Measurements from ENCODE around the gene VWA1.
"Not testable (repeated sequence)": the region's sequence is repeated elsewhere in the genome, so short reads cannot be mapped to it uniquely, and the experiment has no call there.

Gene VWA1

DNA sequence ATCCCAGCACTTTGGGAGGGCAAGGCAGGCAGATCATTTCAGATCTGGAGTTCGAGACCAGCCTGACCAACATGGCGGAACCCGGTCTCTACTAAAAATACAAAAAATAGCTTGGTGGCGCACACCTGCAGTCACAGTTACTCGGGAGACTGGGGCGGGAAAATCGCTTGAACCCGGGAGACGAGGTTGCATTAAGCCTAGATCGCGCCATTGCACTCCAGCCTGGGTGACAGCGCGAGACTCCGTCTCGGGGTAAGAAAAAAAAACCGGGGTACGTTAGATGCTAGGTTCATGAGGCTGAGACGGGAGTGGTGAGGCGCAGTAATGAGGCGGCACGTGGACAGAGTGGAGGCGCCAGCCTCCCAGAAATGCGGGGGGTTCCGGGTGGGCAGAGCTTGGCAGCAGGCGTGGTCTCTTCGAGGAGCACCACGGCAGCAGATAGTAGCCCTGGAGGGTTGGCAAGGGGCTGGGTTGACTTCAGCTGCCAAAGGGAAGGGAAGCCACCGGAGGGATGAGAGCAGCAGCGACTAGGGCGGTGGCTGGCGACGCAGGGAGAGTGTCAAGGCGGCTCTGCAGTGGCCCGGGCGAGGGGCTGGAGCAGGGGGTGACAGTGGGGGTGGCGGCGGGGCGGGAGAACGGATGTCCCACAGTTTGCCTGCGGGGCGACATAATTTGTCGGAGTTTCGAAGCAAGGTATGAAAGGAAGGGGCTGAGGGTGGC, 29.2 kb upstream of the VWA1 start:
- no peak for DNase-seq

DNA sequence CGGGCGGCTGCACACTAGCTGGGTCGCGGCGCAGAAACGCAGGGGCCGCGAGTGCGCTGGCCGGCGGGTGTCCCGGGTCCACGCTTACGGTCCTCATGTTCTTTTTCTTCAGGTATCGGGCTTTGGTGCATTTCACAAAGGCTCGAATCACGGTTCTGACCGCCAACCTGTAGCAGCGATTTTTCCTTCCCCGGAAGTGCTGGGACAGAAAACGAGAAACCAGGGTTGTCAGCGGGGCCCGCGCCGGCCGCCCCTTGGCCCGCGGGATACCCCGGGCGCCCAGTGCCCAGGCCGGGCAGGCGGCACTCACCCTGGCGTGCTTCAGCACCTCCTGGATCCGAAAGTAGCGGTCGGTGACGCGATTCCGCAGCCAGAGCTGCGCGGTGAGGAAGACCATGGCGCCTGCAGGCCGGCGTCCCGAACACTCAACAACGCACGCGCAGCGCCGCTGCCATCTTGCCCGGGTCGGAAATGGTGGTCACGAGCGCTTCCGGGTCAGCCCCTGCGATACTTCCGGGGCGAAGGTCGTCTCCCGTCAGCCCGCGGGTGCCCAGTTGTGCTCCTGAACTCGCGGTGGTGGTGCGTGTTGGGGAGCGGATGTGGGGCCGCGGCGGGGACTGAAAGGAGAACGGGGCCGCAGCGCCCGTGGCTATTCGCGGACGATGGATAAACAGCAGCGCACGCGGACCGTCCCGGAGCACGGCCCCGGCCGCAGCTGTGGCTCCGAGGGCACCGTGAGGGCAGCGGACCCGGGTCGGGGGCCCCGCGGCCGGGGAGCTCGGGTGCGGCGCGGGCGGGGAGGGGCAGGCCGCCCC, 28.5 kb upstream of the VWA1 start, which contains the start of gene MRPL20:
TSS of gene MRPL20 (minus strand) at position 473 of the 815 bp plus-strand sequence. CDS start at position 397, 76 bp downstream.
- DNase-seq = peak; percentile 95

DNA sequence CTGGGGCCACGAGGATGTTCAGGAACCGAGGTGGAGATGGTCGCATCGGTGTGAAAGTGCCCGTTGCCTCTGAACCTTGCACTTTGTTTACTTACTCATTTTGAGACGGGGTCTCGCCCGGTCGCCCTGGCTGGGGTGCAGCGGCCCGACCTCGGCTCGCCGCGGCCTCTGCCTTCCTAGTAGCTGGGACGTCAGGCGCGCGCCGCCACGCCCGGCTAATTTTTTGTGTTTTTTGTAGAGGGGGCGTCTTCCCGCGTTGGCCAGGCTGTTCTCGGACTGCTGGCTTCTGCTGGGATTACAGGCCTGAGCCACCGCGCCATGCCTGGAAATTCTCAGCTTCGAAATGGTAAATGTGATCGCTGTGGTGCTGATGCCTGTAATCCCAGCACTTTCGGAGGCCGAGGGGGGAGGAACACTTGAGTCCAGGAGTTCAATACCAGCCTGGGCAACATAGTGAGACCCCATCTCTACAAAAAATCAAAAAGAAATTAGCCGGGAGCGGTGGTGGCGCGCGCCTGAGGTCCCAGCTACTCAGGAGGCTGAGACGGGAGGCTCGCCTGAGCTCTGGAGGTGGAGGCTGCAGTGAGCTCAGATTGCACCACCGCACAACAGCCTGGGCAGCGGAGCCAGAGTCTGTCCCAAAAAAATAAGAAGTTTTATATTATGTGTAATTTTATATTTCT, 27.7 kb upstream of the VWA1 start:
- peak; percentile 19 for DNase-seq

DNA sequence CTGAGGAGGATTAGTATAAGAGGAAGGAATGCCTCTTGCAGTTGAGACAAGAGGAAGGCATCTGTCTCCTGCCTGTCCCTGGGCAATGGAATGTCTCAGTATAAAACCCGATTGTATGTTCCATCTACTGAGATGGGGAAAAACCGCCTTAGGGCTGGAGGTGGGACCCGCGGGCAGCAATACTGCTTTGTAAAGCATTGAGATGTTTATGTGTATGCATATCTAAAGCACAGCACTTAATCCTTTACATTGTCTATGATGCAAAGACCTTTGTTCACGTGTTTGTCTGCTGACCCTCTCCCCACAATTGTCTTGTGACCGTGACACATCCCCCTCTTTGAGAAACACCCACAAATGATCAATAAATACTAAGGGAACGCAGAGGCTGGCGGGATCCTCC, 25.3 kb upstream of the VWA1 start:
- DNase-seq = not testable (repeated sequence)

- no peak for DNase-seq
These were observed 23.9 kb upstream of the VWA1 start for GRCh38 chr1:1411626-1412025.

- not testable (repeated sequence) for DNase-seq
These were observed 23.1 kb upstream of the VWA1 start for GRCh38 chr1:1412311-1412902.

DNA sequence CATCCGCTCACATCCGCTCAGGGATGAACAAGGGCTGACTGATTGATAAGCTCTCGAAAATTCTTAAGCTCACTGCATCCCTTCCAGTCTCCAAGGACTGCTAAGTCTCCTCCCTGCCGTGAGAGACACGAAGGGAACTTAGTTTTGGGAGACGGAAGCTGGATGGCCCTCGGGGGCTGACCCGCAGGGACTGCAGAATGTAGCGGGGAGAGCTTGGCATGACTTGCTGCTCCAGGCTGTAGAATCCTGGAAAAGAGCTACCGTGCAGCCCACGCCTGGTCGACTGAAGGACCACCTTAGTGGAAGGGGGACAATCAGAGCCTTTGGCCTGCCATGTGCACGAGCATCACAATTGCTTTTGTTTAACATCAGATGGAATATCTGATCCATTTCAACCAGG, 19.7 kb upstream of the VWA1 start:
- no peak for DNase-seq

DNA sequence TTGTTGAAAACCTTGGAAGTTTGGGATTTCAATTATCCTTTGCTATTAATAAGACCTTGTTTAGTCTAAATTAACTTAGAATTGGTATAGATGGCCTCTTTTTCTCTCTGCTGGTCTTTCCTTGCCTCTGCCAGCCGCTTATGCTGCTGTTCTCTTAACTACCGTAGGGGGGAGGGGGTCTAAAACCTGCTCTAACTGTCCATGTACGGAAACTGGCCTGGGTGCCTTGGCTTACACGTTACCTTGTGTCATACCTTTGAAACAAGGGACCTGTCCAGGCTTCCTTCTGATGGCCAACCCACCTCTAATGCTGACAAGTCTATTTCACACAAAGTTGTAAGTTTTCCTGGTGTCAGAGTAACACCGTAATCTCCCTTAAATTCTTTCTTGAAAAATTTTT, 18.1 kb upstream of the VWA1 start:
- not testable (repeated sequence) for DNase-seq

- DNase-seq = not testable (repeated sequence)
These were observed 17.5 kb upstream of the VWA1 start for GRCh38 chr1:1417825-1418463.

DNA sequence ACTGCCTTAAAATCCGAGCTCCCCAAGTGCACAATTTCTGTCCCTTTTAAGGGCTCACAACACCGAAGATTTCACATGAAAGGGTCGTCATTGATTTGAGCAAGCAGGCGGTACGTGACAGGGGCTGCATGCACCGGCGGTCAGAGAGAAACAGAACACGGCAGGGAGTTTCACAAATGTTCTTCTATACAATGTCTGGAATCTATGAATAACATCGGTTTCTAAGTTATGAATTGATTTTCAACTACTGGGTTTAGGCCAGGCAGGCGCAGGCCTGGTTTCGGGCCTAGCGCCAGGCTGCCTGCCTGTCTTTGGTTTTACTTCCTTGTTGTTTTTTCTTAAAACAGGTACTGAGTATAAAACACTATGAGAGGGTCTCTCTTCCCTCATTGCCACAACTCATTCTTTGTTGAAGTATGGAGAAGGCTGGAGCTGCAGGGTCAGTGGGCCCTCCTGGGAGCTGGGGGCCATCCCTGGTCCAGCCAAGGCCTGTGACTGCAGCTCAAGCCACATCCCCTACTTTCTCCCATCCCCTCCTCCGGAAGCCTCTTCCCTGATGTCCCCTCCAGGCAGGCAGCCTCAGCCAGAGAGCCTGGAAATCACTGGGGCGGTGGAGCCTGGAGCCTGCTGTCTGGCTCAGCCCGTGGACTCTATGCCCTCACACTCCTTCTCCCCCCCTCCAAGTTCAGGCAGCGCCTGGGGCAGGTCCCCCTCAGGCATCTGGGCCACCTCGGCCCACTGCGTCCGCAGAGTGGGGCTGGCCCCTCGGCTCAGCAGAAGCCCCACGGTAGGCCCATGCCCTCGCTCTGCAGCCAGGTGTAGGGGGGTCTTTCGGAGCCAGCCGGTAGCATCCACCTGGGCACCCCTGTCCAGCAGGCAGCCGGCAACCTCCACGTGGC, 16.8 kb upstream of the VWA1 start:
- DNase-seq = no peak

DNA sequence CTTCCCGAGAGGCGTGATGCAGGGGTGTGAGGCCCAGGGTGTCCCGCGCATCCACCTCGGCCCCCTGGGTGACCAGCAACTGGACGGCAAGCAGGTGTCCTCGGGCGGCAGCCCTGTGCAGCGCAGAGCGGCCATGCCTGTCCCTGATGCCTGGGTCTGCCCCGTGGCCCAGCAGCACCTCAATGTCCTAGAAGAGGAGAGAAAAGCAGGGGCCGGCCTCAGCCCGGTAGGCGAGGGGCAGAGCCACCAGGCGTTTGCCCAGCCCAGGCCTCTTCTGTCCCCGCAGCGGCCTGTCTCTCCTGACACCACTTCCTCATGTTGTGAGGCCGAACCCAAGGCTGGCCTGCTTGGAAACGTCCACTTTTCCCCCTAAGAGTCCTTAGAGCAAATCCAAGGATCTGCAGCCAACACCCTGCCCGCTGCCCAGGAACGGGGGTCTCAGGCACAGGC, 16.1 kb upstream of the VWA1 start:
- no peak for DNase-seq

GRCh38 chr1:1419813-1420653, 15.5 kb upstream of the VWA1 start:
- no peak for DNase-seq

GRCh38 chr1:1420654-1421141, 14.8 kb upstream of the VWA1 start:
- DNase-seq = no peak

DNA sequence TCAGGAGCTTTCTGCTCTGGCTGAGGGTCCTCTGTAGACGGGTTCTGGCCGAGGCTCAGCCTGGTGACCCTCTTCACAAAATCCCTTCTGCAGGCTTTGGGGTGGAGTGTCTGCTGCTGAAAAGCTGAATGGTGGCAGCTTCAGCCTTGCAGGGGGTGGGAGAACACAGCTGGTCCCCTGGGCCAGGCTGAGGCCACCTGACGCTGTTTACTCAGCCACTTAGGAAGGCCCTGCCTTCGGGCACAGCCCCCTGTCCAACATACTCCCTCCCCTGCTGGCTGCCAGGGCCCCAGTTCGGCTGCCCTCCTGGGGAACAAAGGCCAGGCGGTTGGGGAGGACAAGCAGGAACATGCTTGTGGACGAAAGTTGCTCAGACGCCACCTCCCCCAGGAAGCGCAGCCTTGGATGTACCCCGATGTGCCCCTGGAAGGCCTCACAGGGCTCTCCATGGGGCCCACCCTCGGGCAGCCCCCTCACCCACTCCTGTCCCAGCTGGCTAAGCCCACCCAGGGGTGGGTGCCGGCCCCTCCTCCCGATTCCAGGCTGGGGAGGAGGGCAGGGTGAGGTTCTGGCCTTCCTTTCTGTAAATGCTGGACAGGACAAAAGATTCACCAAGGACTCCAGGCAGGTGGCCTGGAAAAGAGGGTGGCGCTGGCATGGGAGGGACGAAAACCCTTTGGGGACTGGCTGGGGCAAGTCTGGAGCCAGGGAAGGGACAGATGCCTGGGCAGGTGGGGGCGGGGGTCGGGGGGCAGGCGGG, 14.2 kb upstream of the VWA1 start, which contains the start of gene ANKRD65:
TSS of gene ANKRD65 (minus strand) at position 130 of the 760 bp plus-strand sequence. CDS start 271 bp downstream, outside the sequence.
- no peak for DNase-seq

- DNase-seq = no peak
These were observed 13.5 kb upstream of the VWA1 start for GRCh38 chr1:1421907-1422464.

DNA sequence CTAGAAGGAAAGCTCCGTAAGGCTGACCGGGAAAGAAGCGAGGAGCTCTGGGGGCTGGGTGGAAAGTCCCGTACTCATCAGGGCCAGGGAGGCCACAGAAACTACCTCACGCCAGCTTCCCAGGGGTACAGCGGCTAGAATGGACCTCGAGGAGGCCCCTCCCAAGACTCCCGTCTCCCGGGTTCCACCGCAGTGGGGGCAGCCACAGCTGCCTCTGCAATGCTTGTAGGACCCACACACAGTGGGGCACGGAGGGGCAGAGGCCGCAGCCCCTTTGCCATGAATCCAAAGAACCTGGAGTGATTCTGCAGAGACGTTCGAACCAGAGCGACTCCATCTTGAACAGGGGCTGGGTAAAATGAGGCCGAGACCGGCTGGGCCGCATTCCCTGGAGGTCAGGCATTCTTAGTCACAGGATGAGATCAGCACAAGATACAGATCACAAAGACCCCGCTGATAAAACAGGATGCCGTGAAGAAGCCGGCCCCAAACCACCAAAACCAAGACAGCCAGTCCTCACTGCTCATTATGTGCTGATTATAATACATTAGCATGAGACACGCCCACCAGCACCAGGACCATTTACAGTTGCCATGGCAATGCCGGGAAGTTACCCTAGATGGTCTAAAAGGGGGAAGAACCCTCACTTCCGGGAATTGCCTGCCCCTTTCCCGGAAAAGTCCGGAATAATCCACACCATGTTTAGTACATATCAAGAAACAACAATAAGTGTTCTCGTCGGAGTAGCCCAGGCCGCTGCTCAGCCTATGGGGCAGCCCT, 12.8 kb upstream of the VWA1 start:
- DNase-seq = no peak

GRCh38 chr1:1423245-1423597, 12.3 kb upstream of the VWA1 start:
- DNase-seq = no peak

- no peak for DNase-seq
These were observed 10.8 kb upstream of the VWA1 start for GRCh38 chr1:1424707-1425106.

DNA sequence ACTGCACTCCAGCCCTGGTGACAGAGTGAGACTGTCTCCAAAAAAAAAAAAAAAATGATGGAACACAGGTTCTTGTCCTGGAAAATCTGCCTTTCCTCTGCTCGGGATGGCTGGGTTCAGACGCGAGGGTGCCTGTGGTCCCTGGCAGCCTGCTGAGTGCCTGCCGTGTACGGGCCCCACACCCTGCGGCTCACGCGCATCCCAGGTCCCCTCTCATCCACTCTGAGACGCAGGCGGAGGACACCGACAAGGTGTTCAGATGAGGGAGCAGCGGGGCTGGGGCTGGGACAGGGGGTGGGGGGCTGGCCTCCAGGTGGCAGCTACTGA, 10.1 kb upstream of the VWA1 start:
- DNase-seq = no peak

Measured in inflammatory macrophage treated with lipopolysaccharide for 4 hours (primary cell).